Hindlimb muscle (tissue), 1 donor: Measurements from ENCODE around the gene RRAGC. TPM values are rescaled to one million over a fixed set of nuclear protein-coding genes. Genes with fewer than 3 reads are reported as not detected.

Experiments used
- DNase-seq: peaks from one replicate; pipeline ENCODE4 v3.0.0-alpha.2; 2013
- polyA plus RNA-seq: library from polyadenylated mRNA; unstranded; fragments of 120-200 nt; gene quantifications from one replicate; pipeline ENCODE4 v1.2.1, GENCODE V29; 2013; ENCODE audit not compliant: insufficient read length

Gene RRAGC
- polyA plus RNA-seq: 19.7 TPM

GRCh38 chr1:38859561-38860453 lies at the start of gene RRAGC:
RRAGC (minus strand) TSS chr1:38859772; CDS start chr1:38859646, 126 bp downstream.
- peak; percentile 99 for DNase-seq

GRCh38 chr1:38908821-38909220 lies 49.2 kb upstream of the RRAGC start:
- DNase-seq: no peak

GRCh38 chr1:38905985-38906384 lies 46.4 kb upstream of the RRAGC start:
- no peak for DNase-seq

- DNase-seq: no peak
Measured at GRCh38 chr1:38899560-38899959, 40.0 kb upstream of the RRAGC start.

- no peak for DNase-seq
Measured at GRCh38 chr1:38898653-38899230, 39.2 kb upstream of the RRAGC start.

- DNase-seq: no peak
Measured at GRCh38 chr1:38896169-38896568, 36.6 kb upstream of the RRAGC start.

- DNase-seq: no peak
Measured at GRCh38 chr1:38892976-38893375, 33.4 kb upstream of the RRAGC start.

- no peak for DNase-seq
Measured at GRCh38 chr1:38891753-38892152, 32.2 kb upstream of the RRAGC start.

GRCh38 chr1:38889589-38889988 lies 30.0 kb upstream of the RRAGC start:
- DNase-seq: no peak

- DNase-seq: no peak
Measured at GRCh38 chr1:38888423-38889333, 29.1 kb upstream of the RRAGC start.

- no peak for DNase-seq
Measured at GRCh38 chr1:38885092-38885491, 25.5 kb upstream of the RRAGC start.

- no peak for DNase-seq
Measured at GRCh38 chr1:38881487-38881886, 21.9 kb upstream of the RRAGC start, which contains the start of gene GJA9. GJA9 (minus strand) TSS chr1:38881587; CDS start chr1:38876098, 5,489 bp downstream.

GRCh38 chr1:38875811-38876210 lies 16.2 kb upstream of the RRAGC start:
- DNase-seq: no peak

GRCh38 chr1:38873027-38873969 lies 13.7 kb upstream of the RRAGC start, which contains the start of gene MYCBP:
MYCBP (minus strand) TSS chr1:38873348; CDS start chr1:38873305, 43 bp downstream.
- peak; percentile 99 for DNase-seq

- DNase-seq: no peak
Measured at GRCh38 chr1:38872401-38873026, 12.9 kb upstream of the RRAGC start.

GRCh38 chr1:38870996-38871395 lies 11.4 kb upstream of the RRAGC start:
- no peak for DNase-seq

GRCh38 chr1:38867208-38867607 lies 7.6 kb upstream of the RRAGC start:
- no peak for DNase-seq

- DNase-seq: no peak
Measured at GRCh38 chr1:38865112-38865715, 5.6 kb upstream of the RRAGC start.

GRCh38 chr1:38860454-38860795 lies 853 bp upstream of the RRAGC start:
- no peak for DNase-seq

GRCh38 chr1:38858833-38859560 lies 575 bp downstream of the RRAGC start:
- DNase-seq: no peak
